Glomerular endothelial cell (primary cell): ENCODE results near the gene LPAR2. TPM values are rescaled to one million over a fixed set of nuclear protein-coding genes. Genes with fewer than 3 reads are reported as not detected.
"Not testable (repeated sequence)": the region's sequence is repeated elsewhere in the genome, so short reads cannot be mapped to it uniquely, and the experiment has no call there.

Experiments used
- DNase-seq: peaks from one replicate; pipeline ENCODE4 v3.0.0-alpha.2; 2011; ENCODE audit warnings: low read depth, low spot score; ENCODE audit errors: extremely low read depth
- total RNA-seq: library from RNA; depleted of rRNA; stranded (reverse); fragments of >200 nt; gene quantifications from 2 replicates; pipeline ENCODE4 v1.2.3, GENCODE V29; 2015

The LPAR2 gene
- total RNA-seq, 1 donor from 2014 or later = 6.2 TPM

GRCh38 chr19:19602136-19602712, 25.8 kb downstream of the LPAR2 start:
- no peak for DNase-seq

GRCh38 chr19:19600793-19601330, 27.2 kb downstream of the LPAR2 start:
- DNase-seq = no peak

GRCh38 chr19:19598728-19599451, 29.1 kb downstream of the LPAR2 start:
- DNase-seq = not testable (repeated sequence)

- no peak for DNase-seq
These were observed 30.2 kb downstream of the LPAR2 start for GRCh38 chr19:19597809-19598306.

GRCh38 chr19:19595171-19595701, 32.8 kb downstream of the LPAR2 start:
- DNase-seq = no peak

- DNase-seq = no peak
These were observed 33.6 kb downstream of the LPAR2 start for GRCh38 chr19:19594381-19594780.

- no peak for DNase-seq
These were observed 35.3 kb downstream of the LPAR2 start for GRCh38 chr19:19592690-19593089.

GRCh38 chr19:19591133-19591825, 36.7 kb downstream of the LPAR2 start:
- no peak for DNase-seq

GRCh38 chr19:19588546-19588945, 39.5 kb downstream of the LPAR2 start:
- no peak for DNase-seq

GRCh38 chr19:19587771-19588170, 40.2 kb downstream of the LPAR2 start:
- DNase-seq = no peak

- DNase-seq = no peak
These were observed 43.7 kb downstream of the LPAR2 start for GRCh38 chr19:19584356-19584755.

- no peak for DNase-seq
These were observed 45.5 kb downstream of the LPAR2 start for GRCh38 chr19:19582471-19582870.

- no peak for DNase-seq
These were observed 46.6 kb downstream of the LPAR2 start for GRCh38 chr19:19581391-19581790.

- DNase-seq = no peak
These were observed 47.6 kb downstream of the LPAR2 start for GRCh38 chr19:19580418-19580817.

- no peak for DNase-seq
These were observed 48.3 kb downstream of the LPAR2 start for GRCh38 chr19:19579533-19580361.

- no peak for DNase-seq
These were observed 49.8 kb downstream of the LPAR2 start for GRCh38 chr19:19578252-19578651.

GRCh38 chr19:19575411-19575810, 52.6 kb downstream of the LPAR2 start:
- no peak for DNase-seq
